BE2C (cell line): ENCODE results near the gene PRDM13.
"Not testable (repeated sequence)": the region's sequence is repeated elsewhere in the genome, so short reads cannot be mapped to it uniquely, and the experiment has no call there.

Source experiments
- DNase-seq: peaks from one replicate; pipeline ENCODE4 v3.0.0-alpha.2; 2020
- H3K27me3 ChIP-seq: fragments of 250-450 bp; sonication (Bioruptor Pico); 2 replicates; pipeline ENCODE4 v1.5.1; 2020; ENCODE audit warnings: mild to moderate bottlenecking
- H3K36me3 ChIP-seq: fragments of 250-450 bp; sonication (Bioruptor Pico); 2 replicates; pipeline ENCODE4 v1.5.1; 2020; ENCODE audit warnings: mild to moderate bottlenecking
- H3K4me1 ChIP-seq: fragments of 250-450 bp; sonication (Bioruptor Pico); 2 replicates; pipeline ENCODE4 v1.5.1; 2020
- H3K4me3 ChIP-seq: 2 replicates; pipeline ENCODE4 v1.5.1; 2011; ENCODE audit warnings: low read depth, low read length
- H3K9me3 ChIP-seq: fragments of 250-450 bp; sonication (Bioruptor Pico); 2 replicates; pipeline ENCODE4 v1.5.1; 2020
- TF ChIP-seq, protein P1 (sequence below): IDR thresholded peaks from 2 replicates; pipeline ENCODE4 v1.5.1; 2012; ENCODE audit warnings: mild to moderate bottlenecking, low read depth, low read length

Gene PRDM13

DNA sequence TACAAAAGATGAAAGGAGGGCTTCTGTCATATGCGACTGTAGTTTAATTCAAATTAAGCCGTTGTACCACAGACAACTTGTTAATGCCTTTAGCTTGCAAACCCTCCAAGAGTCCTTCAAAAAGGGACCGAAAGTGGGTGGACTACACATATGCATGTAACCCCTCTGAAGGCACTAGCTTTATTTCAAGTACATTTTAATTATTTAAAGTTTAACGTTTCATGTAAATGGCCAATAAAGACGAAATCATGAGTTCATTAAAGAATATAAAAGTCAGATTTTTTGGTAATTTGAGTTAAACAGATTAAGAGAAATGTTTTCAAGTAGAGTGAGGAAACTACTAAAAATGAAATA, 12.8 kb downstream of the PRDM13 start:
- Histone ChIP-seq H3K36me3 (no peaks in the 10 kb centered on the region), H3K4me3 (no peak overlapping the region), H3K4me1 (no peaks in the 10 kb centered on the region), H3K27me3 (peaks cover 85% of the 10 kb centered on the region), H3K9me3 (no peaks in the 10 kb centered on the region; the same call in 1 of the 2 replicates)
- TF ChIP-seq, protein P1, sequence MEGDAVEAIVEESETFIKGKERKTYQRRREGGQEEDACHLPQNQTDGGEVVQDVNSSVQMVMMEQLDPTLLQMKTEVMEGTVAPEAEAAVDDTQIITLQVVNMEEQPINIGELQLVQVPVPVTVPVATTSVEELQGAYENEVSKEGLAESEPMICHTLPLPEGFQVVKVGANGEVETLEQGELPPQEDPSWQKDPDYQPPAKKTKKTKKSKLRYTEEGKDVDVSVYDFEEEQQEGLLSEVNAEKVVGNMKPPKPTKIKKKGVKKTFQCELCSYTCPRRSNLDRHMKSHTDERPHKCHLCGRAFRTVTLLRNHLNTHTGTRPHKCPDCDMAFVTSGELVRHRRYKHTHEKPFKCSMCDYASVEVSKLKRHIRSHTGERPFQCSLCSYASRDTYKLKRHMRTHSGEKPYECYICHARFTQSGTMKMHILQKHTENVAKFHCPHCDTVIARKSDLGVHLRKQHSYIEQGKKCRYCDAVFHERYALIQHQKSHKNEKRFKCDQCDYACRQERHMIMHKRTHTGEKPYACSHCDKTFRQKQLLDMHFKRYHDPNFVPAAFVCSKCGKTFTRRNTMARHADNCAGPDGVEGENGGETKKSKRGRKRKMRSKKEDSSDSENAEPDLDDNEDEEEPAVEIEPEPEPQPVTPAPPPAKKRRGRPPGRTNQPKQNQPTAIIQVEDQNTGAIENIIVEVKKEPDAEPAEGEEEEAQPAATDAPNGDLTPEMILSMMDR, result no peak
- no peak for DNase-seq

DNA sequence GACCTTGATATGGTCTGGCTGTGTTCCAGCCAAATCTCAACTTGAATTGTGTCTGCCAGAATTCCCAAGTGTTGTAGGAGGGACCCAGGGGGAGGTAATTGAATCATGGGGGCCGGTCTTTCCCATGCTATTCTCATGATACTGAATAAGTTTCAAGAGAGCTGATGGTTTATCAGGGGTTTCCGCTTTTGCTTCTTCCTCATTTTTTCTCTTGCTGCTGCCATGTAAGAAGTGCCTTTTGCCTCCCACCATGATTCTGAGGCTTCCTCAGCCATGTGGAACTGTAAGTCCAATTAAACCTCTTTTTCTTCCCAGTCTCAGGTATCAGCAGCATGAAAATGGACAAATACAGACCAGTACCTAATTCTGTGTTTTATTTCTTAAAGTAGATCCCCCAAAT, 15.4 kb downstream of the PRDM13 start:
- H3K9me3 ChIP-seq, result not testable (repeated sequence)
- peaks cover 58% of the 10 kb centered on the region for H3K27me3 ChIP-seq

DNA sequence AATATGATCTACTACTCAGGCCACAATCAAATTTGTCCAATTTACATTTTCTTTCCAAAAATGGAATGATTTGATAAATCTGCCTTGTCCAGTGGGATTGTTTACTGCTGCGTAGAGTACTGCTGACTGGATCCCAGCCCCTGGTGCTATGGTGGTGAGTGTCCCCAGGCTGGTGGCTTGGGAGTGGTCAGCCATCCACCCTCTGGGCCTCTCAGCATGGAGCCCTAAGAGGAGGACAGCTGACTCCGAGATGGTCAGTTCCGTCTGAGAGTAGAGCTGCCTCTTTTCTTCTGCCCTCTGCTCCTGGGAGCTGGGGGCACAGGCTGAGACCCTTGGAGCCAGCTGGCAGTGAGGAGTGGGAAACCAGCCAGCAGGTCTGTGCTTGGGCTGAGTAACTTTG, 22.7 kb downstream of the PRDM13 start:
- H3K27me3 ChIP-seq, result peaks cover 17% of the 10 kb centered on the region
- no peak overlapping the region for H3K4me3 ChIP-seq
- no peaks in the 10 kb centered on the region for H3K9me3 ChIP-seq
- TF ChIP-seq, protein P1, result no peak
- no peak for DNase-seq
- no peaks in the 10 kb centered on the region for H3K36me3 ChIP-seq
- H3K4me1 ChIP-seq, result no peaks in the 10 kb centered on the region

More for the DNA sequence above, 15.4 kb downstream of the PRDM13 start:
- H3K36me3 ChIP-seq, H3K4me1 ChIP-seq, H3K4me3 ChIP-seq, DNase-seq: not testable (repeated sequence)

DNA sequence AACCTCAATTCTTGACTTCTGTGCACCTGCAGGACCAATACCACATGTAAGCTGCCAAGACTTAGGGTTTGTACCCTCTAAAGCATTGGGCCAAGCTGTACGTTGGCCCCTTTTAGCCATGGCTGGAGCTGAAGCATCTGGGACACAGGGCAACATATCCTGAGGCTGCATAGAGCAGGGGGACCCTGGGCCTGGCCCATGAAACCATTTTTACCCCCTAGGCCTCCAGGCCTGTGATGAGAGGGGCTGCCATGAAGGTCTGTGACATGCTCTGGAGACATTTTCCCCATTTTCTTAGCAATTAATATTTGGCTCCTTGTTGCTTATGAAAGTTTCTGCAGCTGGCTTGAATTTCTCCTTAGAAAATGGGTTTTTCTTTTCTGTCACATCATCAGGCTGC, 31.0 kb downstream of the PRDM13 start:
- no peaks in the 10 kb centered on the region for H3K9me3 ChIP-seq
- DNase-seq, result no peak
- H3K27me3 ChIP-seq, result peaks cover 13% of the 10 kb centered on the region
- H3K36me3 ChIP-seq, result no peaks in the 10 kb centered on the region
- TF ChIP-seq, protein P1, result no peak
- no peak overlapping the region for H3K4me3 ChIP-seq
- H3K4me1 ChIP-seq, result no peaks in the 10 kb centered on the region

DNA sequence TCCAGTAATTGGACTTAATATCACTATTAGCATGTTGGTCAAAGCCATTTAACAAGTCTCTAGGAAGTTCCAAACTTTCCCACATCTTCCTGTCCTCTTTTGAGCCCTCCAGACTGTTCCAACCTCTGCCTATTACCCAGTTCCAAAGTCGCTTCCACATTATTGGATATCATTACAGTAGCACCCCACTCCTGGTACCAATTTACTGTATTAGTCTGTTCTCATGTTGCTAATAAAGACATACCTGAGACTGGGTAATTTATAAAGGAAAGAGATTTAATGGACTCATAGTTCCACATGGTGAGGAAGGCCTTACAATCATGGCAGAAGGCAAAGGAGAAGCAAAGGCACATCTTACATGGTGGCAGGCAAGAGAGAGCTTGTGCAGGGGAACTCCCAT, 31.7 kb downstream of the PRDM13 start:
- H3K36me3 ChIP-seq, H3K4me1 ChIP-seq, H3K27me3 ChIP-seq, H3K9me3 ChIP-seq, H3K4me3 ChIP-seq, DNase-seq: not testable (repeated sequence)

DNA sequence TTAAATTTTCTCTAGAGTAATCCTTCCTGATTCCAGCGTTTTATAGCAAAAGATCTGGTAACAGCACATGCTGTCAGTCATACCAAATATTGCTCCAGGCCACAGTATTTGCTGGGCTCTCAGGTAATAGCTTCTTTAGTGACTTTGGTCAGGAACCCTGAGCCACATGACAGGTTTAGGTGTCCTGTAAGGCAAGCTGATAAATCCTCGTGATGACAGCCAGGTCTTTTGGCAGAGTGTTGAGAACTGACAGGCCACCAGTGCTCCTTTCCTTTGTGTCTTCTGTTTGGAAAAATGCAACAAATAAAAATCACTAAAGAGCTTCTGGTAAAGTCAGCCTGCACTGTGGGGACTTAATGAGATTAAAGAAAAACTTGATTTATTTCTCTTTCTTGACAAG, 34.6 kb downstream of the PRDM13 start:
- H3K4me1 ChIP-seq, result no peaks in the 10 kb centered on the region
- DNase-seq, result no peak
- TF ChIP-seq, protein P1, result no peak
- no peaks in the 10 kb centered on the region for H3K36me3 ChIP-seq
- H3K27me3 ChIP-seq, result peaks cover 3% of the 10 kb centered on the region
- H3K4me3 ChIP-seq, result no peak overlapping the region
- H3K9me3 ChIP-seq, result no peaks in the 10 kb centered on the region

DNA sequence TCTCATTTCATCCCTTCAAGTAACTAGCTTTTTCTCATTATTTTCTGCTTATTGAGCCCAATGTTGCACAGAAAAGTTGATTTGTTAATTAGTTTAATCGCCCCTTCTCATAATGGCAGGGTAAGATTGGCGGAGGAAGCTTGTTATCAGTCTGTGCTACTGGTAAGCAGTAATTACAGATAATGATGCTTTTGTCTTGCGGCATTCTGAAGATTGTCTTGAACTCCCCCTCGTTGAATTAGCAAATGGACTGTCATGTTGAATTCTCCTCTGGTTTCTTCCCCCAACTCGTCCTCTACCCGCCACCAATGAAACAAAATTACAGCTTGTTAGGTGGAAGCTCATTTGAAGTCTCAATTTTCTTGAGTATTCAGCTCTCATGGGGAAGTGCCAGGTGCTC, 39.4 kb downstream of the PRDM13 start:
- no peak overlapping the region for H3K4me3 ChIP-seq
- H3K27me3 ChIP-seq, result peaks cover 3% of the 10 kb centered on the region
- H3K36me3 ChIP-seq, result no peaks in the 10 kb centered on the region
- H3K4me1 ChIP-seq, result no peaks in the 10 kb centered on the region
- no peak for DNase-seq
- TF ChIP-seq, protein P1, result no peak
- H3K9me3 ChIP-seq, result no peaks in the 10 kb centered on the region

DNA sequence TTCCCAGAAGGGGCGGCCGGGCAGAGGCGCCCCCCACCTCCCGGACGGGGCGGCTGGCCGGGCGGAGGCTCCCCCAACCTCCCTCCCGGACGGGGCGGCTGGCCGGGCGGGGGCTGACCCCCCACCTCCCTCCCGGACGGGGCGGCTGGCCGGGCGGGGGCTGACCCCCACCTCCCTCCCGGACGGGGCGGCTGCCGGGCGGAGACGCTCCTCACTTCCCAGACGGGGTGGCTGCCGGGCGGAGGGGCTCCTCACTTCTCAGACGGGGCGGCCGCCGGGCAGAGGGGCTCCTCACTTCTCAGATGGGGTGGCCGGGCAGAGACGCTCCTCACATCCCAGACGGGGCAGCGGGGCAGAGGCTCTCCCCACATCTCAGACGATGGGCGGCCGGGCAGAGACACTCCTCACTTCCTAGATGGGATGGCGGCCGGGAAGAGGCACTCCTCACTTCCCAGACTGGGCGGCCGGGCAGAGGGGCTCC, 43.5 kb downstream of the PRDM13 start:
- not testable (repeated sequence) for H3K27me3 ChIP-seq, H3K9me3 ChIP-seq, H3K4me3 ChIP-seq, H3K36me3 ChIP-seq, H3K4me1 ChIP-seq, DNase-seq
